Choroid plexus epithelial cell (primary cell): ENCODE data around the gene KDM2B.
A peak's percentile ranks its signal among the peaks of the same experiment; 100 is the strongest.

Experiments
- DNase-seq: peaks from one replicate; pipeline ENCODE4 v3.0.0-alpha.2; 2010; ENCODE audit warnings: low read depth
- H3K4me3 ChIP-seq: 2 replicates; pipeline ENCODE4 v1.5.1; 2011; ENCODE audit warnings: low read depth, mild to moderate bottlenecking, control low read depth, low read length, moderate library complexity
- CTCF ChIP-seq: conservative IDR thresholded peaks from 2 replicates; pipeline ENCODE4 v1.5.1; 2011; ENCODE audit warnings: low read depth, mild to moderate bottlenecking, control low read depth, inconsistent platforms, low read length, moderate library complexity

Gene KDM2B

DNA sequence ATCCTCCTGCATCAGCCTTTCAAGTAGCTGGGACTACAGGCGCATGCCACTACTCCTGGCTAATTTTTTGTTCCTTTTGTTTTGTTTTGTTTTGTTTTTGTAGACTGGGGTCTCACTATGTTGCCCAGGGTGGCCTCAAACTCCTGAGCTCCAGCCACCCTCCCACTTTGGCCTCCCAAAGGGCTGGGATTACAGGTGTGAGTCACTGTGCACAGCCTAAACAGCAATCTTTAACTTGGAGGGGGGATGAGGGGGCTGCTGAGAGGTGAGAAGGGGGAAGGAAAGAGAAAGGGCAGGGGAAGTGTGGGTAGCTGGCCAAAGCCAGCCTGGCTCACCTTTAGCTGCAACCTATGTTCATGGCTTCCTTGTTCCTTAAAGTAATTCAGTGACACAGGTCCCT is 77.4 kb downstream of the KDM2B start:
- DNase-seq, result no peak
- no peak for TF ChIP-seq CTCF
- no peak overlapping the region for H3K4me3 ChIP-seq

GRCh38 chr12:121501946-121502345 is 78.9 kb downstream of the KDM2B start:
- no peak for TF ChIP-seq CTCF
- no peak overlapping the region for H3K4me3 ChIP-seq
- DNase-seq, result no peak

DNA sequence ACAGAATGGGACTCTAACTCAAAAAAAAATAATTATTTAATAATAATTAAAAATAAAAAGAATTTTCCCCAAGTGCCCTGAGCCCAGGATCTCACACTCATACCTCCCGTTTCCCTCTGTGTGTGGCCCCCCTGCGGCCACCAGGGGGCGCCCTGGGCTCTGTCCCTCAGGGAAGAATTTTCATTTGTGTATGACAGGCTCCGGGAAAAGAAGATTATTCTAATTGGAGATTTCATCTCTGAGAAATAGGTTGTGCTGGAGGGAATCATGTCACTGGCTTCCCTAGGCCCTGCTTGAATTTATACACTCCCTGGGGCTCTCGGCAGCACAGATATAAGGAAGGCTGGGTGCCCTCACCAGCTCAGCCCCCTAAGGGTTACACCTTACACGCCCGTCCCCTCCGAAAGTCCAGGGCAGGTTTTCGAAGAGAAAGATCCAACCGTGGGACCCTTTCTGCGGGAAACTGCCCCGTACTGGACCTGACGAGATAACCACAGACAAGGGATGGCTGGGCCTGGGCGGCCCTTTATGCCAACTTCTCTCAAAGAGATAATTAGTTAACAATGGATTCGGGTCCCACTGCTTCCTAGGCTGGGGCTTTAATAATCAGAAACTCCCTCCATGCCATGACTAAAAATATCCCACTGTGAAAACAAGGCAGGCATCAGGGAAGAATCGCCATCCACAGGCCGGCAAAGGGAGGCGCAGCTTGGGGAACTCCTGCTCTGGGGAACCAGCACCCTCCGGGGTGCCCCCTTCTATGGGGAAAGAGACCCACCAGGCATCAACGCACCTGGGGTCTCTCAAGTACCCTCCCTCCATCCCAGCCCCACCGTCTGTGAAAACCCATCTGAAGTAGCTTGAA is 80.7 kb downstream of the KDM2B start:
- peak; percentile 95 for TF ChIP-seq CTCF
- no peak overlapping the region for H3K4me3 ChIP-seq
- peak; percentile 76 for DNase-seq

DNA sequence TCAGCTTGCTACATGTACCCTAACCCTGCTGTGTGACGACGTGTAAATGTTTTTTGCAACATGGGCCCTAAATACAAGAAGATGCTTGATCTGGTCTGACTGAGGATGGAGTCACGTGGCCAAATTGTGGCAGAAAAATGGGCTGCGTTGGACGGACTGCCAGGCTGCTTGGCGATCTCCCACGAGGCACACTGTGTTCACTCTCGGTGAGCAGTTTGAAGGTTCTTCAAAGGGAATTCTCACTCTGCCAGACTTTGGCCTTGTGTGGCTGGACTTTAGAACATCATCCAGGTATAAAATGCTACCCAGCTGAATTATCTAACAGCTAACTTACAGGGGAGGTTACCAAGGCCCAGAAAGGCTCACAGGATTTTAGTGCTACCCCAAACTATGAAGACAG is 85.1 kb downstream of the KDM2B start:
- no peak for TF ChIP-seq CTCF
- no peak for DNase-seq
- H3K4me3 ChIP-seq, result no peak overlapping the region

- TF ChIP-seq CTCF, result peak; percentile 89
- no peak overlapping the region for H3K4me3 ChIP-seq
- peak; percentile 53 for DNase-seq
Observed at GRCh38 chr12:121494093-121494787, 86.6 kb downstream of the KDM2B start.

GRCh38 chr12:121490401-121491281 is 90.2 kb downstream of the KDM2B start:
- TF ChIP-seq CTCF, result no peak
- no peak for DNase-seq
- H3K4me3 ChIP-seq, result no peak overlapping the region
